ENCODE data around the gene PDGFB.

DNA sequence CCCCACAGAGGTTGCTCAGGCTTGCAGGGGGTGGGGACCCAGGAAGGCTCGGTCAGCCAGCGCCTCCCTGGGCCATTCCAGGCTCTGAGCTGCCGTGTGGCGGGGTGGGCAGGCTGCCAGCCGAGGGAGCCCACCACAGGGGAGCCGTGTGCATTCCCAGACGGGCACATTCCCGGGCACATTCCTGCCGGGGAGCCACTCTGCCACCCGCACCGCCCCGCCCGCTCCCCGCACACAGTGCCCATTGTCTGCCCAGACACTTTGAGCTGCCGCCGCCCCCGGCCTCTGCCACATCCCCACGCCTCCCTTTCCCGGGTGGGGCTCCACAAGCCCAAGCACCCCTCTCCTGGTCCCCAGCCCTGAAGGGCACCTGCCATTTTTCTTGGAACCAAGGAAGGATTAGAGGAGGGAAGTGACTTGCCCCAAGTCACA, 47.3 kb upstream of the PDGFB start:
- TF ChIP-seq, protein P1, sequence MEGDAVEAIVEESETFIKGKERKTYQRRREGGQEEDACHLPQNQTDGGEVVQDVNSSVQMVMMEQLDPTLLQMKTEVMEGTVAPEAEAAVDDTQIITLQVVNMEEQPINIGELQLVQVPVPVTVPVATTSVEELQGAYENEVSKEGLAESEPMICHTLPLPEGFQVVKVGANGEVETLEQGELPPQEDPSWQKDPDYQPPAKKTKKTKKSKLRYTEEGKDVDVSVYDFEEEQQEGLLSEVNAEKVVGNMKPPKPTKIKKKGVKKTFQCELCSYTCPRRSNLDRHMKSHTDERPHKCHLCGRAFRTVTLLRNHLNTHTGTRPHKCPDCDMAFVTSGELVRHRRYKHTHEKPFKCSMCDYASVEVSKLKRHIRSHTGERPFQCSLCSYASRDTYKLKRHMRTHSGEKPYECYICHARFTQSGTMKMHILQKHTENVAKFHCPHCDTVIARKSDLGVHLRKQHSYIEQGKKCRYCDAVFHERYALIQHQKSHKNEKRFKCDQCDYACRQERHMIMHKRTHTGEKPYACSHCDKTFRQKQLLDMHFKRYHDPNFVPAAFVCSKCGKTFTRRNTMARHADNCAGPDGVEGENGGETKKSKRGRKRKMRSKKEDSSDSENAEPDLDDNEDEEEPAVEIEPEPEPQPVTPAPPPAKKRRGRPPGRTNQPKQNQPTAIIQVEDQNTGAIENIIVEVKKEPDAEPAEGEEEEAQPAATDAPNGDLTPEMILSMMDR (IDR thresholded peaks at IDR 0.05), result no peak
- no peak for TF ChIP-seq POLR2A (IDR thresholded peaks at IDR 0.05)

All from body of pancreas (tissue), 4 donors.